Measurements from ENCODE around the gene WDR55.

GRCh38 chr5:140633501-140633900 is 31.2 kb upstream of the WDR55 start:
- TF ChIP-seq, protein P1, sequence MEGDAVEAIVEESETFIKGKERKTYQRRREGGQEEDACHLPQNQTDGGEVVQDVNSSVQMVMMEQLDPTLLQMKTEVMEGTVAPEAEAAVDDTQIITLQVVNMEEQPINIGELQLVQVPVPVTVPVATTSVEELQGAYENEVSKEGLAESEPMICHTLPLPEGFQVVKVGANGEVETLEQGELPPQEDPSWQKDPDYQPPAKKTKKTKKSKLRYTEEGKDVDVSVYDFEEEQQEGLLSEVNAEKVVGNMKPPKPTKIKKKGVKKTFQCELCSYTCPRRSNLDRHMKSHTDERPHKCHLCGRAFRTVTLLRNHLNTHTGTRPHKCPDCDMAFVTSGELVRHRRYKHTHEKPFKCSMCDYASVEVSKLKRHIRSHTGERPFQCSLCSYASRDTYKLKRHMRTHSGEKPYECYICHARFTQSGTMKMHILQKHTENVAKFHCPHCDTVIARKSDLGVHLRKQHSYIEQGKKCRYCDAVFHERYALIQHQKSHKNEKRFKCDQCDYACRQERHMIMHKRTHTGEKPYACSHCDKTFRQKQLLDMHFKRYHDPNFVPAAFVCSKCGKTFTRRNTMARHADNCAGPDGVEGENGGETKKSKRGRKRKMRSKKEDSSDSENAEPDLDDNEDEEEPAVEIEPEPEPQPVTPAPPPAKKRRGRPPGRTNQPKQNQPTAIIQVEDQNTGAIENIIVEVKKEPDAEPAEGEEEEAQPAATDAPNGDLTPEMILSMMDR (IDR thresholded peaks at IDR 0.05) = no peak
- TF ChIP-seq EZH2 (IDR thresholded peaks at IDR 0.05; ENCODE audit: borderline replicate concordance, insufficient read depth, low read depth, low read length, poor library complexity, severe bottlenecking) = no peak
